GM23248 (cell line): ENCODE data around the gene ATP2B3. TPM values are rescaled to one million over a fixed set of nuclear protein-coding genes. Genes with fewer than 3 reads are reported as not detected.

Experiments used
- DNase-seq: peaks from one replicate; pipeline ENCODE4 v3.0.0-alpha.2; 2015
- H2AFZ ChIP-seq: fragments of 200-600 bp; sonication (generic); 2 replicates; pipeline ENCODE4 v1.6.1; 2016; ENCODE audit warnings: antibody characterized with exemption
- H3F3A ChIP-seq: fragments of 200-600 bp; sonication (generic); 2 replicates; pipeline ENCODE4 v1.6.1; 2016; ENCODE audit warnings: mild to moderate bottlenecking, antibody characterized with exemption, mixed run types; ENCODE audit not compliant: insufficient read depth
- H3K27ac ChIP-seq: fragments of 200-600 bp; sonication (generic); 2 replicates; pipeline ENCODE4 v1.5.1; 2016; ENCODE audit warnings: mild to moderate bottlenecking
- H3K27me3 ChIP-seq: fragments of 200-600 bp; sonication (generic); replicated peaks from 2 replicates; pipeline ENCODE4 v1.6.1; 2016; ENCODE audit warnings: mild to moderate bottlenecking; ENCODE audit not compliant: insufficient read depth
- H3K36me3 ChIP-seq: fragments of 200-600 bp; sonication (generic); 2 replicates; pipeline ENCODE4 v1.6.1; 2016; ENCODE audit warnings: low read depth, mild to moderate bottlenecking
- H3K4me1 ChIP-seq: fragments of 200-600 bp; sonication (generic); 2 replicates; pipeline ENCODE4 v1.6.1; 2016; ENCODE audit warnings: mild to moderate bottlenecking; ENCODE audit not compliant: insufficient read depth
- H3K4me2 ChIP-seq: fragments of 200-600 bp; sonication (generic); one replicate; pipeline ENCODE4 v1.6.1; 2016; ENCODE audit warnings: mild to moderate bottlenecking; ENCODE audit not compliant: unreplicated experiment
- H3K4me3 ChIP-seq: fragments of 200-600 bp; sonication (generic); 2 replicates; pipeline ENCODE4 v1.5.1; 2016; ENCODE audit warnings: mild to moderate bottlenecking
- H3K79me2 ChIP-seq: fragments of 200-600 bp; sonication (generic); 2 replicates; pipeline ENCODE4 v1.6.1; 2016; ENCODE audit warnings: mild to moderate bottlenecking; ENCODE audit not compliant: insufficient read depth
- H3K9ac ChIP-seq: fragments of 200-600 bp; sonication (generic); 2 replicates; pipeline ENCODE4 v1.6.1; 2016; ENCODE audit warnings: mild to moderate bottlenecking
- H3K9me2 ChIP-seq: fragments of 200-600 bp; sonication (generic); 2 replicates; pipeline ENCODE4 v1.6.1; 2016; ENCODE audit warnings: mixed run types, mild to moderate bottlenecking, moderate library complexity; ENCODE audit not compliant: insufficient read depth
- H3K9me3 ChIP-seq: fragments of 200-600 bp; sonication (generic); one replicate; pipeline ENCODE4 v1.6.1; 2017; ENCODE audit warnings: low read depth
- H4K20me1 ChIP-seq: fragments of 200-600 bp; sonication (generic); 2 replicates; pipeline ENCODE4 v1.6.0; 2016; ENCODE audit not compliant: insufficient read depth
- EZH2 ChIP-seq: fragments of 200-600 bp; sonication (generic); IDR thresholded peaks from 2 replicates; pipeline ENCODE4 v1.6.1; 2018; ENCODE audit warnings: antibody characterized with exemption, mild to moderate bottlenecking; ENCODE audit not compliant: insufficient read depth, poor library complexity, severe bottlenecking
- EZH2phosphoT487 ChIP-seq: fragments of 200-600 bp; sonication (generic); IDR thresholded peaks from 2 replicates; pipeline ENCODE4 v1.6.1; 2018; ENCODE audit warnings: antibody characterized with exemption, moderate library complexity, mild to moderate bottlenecking, low read depth; ENCODE audit not compliant: insufficient read depth
- WGBS, 2 experiments: methylation state at CpG; one replicate each; pipeline ENCODE4 v1.1.6; 2015 to 2017; ENCODE audit warnings: low lambda C conversion rate in 2 of 2, low coverage in 1 of 2; ENCODE audit errors: missing lambda C conversion rate in 2 of 2; 5-methylcytosine and 5-hydroxymethylcytosine counted together
- in situ Hi-C: fragments of 300-500 bp; cut with MboI; formaldehyde crosslinking; loops from 2 replicates; pipeline ENCODE4 v1.15.0; 2020
- polyA plus RNA-seq: library from polyadenylated mRNA; unstranded; fragments of >200 nt; fragmentation: Nextera tagmentation; extraction: Ambion mirVana; gene quantifications from 2 replicates; pipeline ENCODE4 v1.2.1, GENCODE V29; 2016
- total RNA-seq: library from RNA; depleted of rRNA; stranded (reverse); fragments of >200 nt; shearing (Covaris generic); gene quantifications from 2 replicates; pipeline ENCODE4 v1.2.3, GENCODE V29; 2014

The ATP2B3 gene
- total and polyA plus RNA-seq, 2 experiments from 2014 or later, result not detected

DNA sequence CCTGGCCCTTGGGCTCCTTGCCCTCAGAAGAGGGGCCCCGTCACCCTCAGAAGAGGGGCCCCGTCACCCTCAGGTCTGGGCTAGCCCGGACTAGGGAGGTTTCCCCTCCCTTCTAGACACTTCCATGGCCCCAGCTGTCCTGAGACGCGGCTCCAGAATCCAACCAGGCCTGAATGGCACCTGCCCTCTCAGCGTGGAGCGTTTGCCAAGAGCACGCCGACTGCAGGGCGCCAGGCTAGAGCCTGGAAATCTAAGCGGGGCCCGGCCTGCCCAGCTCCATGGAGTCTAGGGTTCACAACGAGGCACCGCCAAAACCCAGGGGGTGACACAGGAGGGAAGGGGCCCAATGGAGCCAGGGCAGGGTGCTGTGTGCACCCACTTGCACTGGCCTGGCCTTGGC lies 7.8 kb upstream of the ATP2B3 start:
- Histone ChIP-seq H3F3A (peaks cover 4% of the 10 kb centered on the region; the same call in 1 of the 2 replicates), H4K20me1 (no peaks in the 10 kb centered on the region), H3K9me2 (no peaks in the 10 kb centered on the region), H3K79me2 (no peaks in the 10 kb centered on the region), H3K4me3 (no peak overlapping the region), H3K36me3 (no peaks in the 10 kb centered on the region), H3K27me3 (no peaks in the 10 kb centered on the region), H3K4me1 (no peaks in the 10 kb centered on the region), H3K27ac (no peak overlapping the region), H3K9me3 (no peaks in the 10 kb centered on the region), H2AFZ (no peak overlapping the region), H3K9ac (no peak overlapping the region), H3K4me2 (no peak overlapping the region)
- in situ Hi-C loops, result no loop called here
- DNase-seq, result no peak
- TF ChIP-seq EZH2phosphoT487 (no peak), EZH2 (no peak)
- 75% methylated on average over 10 of the region's 14 CpGs; no CpG with 5 or more reads in 1 of the 2 experiments for WGBS, 2 experiments

DNA sequence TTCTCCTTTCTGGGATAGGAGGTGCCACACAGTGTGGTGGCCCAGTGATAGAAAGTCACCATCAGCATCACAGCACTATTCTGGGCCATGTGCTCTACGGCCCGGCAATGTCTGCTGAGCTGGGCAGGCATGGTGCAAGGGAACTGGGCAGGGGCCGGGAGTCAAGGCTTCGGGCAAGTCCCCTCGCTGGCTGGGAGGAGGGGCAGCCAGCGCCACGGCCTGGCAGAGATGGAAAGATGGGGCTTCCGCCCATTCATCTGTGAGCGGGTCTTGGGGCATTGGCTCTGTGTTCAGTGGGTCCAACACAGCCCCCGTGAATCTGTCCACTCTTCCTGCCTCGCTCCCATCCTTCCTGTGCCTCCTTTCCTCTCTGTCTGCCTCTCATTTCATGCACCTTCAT lies 7.1 kb upstream of the ATP2B3 start:
- no peaks in the 10 kb centered on the region for H3K36me3 ChIP-seq
- H4K20me1 ChIP-seq, result no peaks in the 10 kb centered on the region
- H3K4me2 ChIP-seq, result no peak overlapping the region
- no peak overlapping the region for H3K9ac ChIP-seq
- H3K27ac ChIP-seq, result no peak overlapping the region
- H3K27me3 ChIP-seq, result no peaks in the 10 kb centered on the region
- H3K9me3 ChIP-seq, result no peaks in the 10 kb centered on the region
- no peak overlapping the region for H2AFZ ChIP-seq
- H3K4me1 ChIP-seq, result no peaks in the 10 kb centered on the region
- no peak for DNase-seq
- no peaks in the 10 kb centered on the region for H3K79me2 ChIP-seq
- 14 to 39% methylated on average over 8 to 11 of the region's 11 CpGs for WGBS, 2 experiments
- H3F3A ChIP-seq, result peaks cover 4% of the 10 kb centered on the region; the same call in 1 of the 2 replicates
- H3K9me2 ChIP-seq, result no peaks in the 10 kb centered on the region
- H3K4me3 ChIP-seq, result no peak overlapping the region
- in situ Hi-C loops, result no loop called here
- TF ChIP-seq EZH2phosphoT487, result no peak

DNA sequence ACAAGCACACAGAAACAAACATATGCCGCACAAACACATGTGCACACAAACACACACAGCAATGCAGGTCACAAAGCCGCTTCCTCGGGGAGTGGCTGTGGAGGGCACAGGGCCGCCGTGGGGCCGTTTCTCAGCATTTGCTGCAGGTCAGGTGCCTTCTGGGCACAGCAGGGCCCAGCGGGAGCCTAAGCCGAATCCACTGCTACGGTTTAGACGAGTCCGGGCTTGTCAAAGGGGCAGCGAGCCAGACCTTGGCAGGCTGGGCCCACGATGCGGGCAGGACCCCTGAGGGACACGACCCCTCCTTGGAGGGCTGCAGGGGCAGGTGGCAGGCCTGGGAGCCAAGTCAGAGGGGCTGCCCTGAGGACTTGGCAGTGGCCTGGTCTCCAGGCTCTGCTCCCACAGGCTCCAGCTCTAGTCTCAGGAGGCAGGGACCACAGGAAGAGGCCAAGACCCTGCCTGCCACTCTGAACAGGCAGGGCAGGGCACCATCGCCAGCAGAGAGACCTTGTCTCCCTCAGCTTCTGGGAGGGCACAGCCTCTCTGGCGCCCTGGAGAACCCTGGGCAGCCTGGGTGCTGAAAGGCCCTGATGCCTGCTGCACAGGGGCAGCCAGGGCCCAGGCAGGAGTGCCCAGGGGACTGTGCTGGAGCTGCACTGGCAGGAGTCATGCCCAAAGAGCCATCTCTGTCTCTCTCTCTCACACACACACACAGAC lies 5.5 kb upstream of the ATP2B3 start:
- no peak overlapping the region for H3K27ac ChIP-seq
- TF ChIP-seq EZH2phosphoT487 (no peak), EZH2 (no peak)
- H3K79me2 ChIP-seq, result no peaks in the 10 kb centered on the region
- no peaks in the 10 kb centered on the region for H4K20me1 ChIP-seq
- in situ Hi-C loops, result no loop called here
- H3K9me2 ChIP-seq, result no peaks in the 10 kb centered on the region
- H3K4me2 ChIP-seq, result no peak overlapping the region
- H3K9ac ChIP-seq, result no peak overlapping the region
- no peaks in the 10 kb centered on the region for H3K27me3 ChIP-seq
- H3K9me3 ChIP-seq, result no peaks in the 10 kb centered on the region
- no peak overlapping the region for H3K4me3 ChIP-seq
- H2AFZ ChIP-seq, result no peak overlapping the region
- peaks cover 4% of the 10 kb centered on the region; the same call in 1 of the 2 replicates for H3F3A ChIP-seq
- no peak for DNase-seq
- no peaks in the 10 kb centered on the region for H3K36me3 ChIP-seq
- H3K4me1 ChIP-seq, result no peaks in the 10 kb centered on the region
- 37 to 71% methylated on average over 5 to 7 of the region's 17 CpGs for WGBS, 2 experiments

DNA sequence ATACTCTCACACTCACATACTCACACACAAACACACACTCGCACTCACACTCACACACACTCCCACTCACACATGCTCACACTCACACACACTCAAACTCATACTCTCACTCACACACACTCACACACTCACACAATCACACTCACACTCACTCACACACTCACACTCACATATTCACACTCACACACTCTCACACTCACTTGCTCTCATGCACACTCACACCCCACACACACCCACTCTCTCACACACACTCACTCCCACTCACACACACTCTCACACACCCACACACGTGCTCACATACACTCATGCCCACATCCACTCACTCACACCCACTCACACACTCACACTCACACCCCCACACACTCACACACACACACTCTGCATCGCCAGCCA lies 4.9 kb upstream of the ATP2B3 start:
- WGBS, 2 experiments, result 38 to 60% methylated on average over 2 to 3 of the region's 3 CpGs
- in situ Hi-C loops, result no loop called here
- TF ChIP-seq EZH2phosphoT487 (no peak), EZH2 (no peak)
- Histone ChIP-seq H3K4me3 (no peak overlapping the region), H3F3A (peaks cover 4% of the 10 kb centered on the region; the same call in 1 of the 2 replicates), H3K4me2 (no peak overlapping the region), H4K20me1 (no peaks in the 10 kb centered on the region), H3K79me2 (no peaks in the 10 kb centered on the region), H3K9me3 (no peaks in the 10 kb centered on the region), H2AFZ (no peak overlapping the region), H3K27me3 (no peaks in the 10 kb centered on the region), H3K9ac (no peak overlapping the region), H3K4me1 (no peaks in the 10 kb centered on the region), H3K36me3 (no peaks in the 10 kb centered on the region), H3K9me2 (no peaks in the 10 kb centered on the region), H3K27ac (no peak overlapping the region)
- DNase-seq, result no peak

DNA sequence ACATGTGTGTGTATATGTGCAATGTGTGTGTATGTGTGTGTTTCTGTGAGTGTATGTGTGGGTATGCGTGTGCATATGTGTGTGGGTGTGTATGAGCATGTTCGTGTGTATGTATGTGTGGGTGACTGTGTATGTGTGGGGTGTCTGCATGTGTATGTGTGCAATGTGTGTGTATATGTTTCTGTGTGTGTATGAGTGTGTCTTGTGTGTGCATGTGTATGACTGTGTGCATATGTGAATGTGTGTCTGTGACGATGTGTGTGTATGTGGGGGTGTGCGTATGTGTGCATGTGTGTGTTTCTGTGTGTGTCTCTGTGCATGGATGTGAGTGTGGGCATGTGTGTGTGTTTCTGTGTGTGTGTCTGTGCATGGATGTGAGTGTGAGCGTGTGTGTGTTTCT lies 4.2 kb upstream of the ATP2B3 start:
- Histone ChIP-seq H3K36me3 (no peaks in the 10 kb centered on the region), H3K4me3 (no peak overlapping the region), H3K4me1 (no peaks in the 10 kb centered on the region), H3F3A (no peaks in the 10 kb centered on the region), H3K27me3 (no peaks in the 10 kb centered on the region), H2AFZ (no peak overlapping the region), H3K4me2 (no peak overlapping the region), H3K9me3 (no peaks in the 10 kb centered on the region), H3K9me2 (no peaks in the 10 kb centered on the region), H3K27ac (no peak overlapping the region), H3K79me2 (no peaks in the 10 kb centered on the region), H3K9ac (no peak overlapping the region), H4K20me1 (no peaks in the 10 kb centered on the region)
- TF ChIP-seq EZH2phosphoT487 (no peak), EZH2 (no peak)
- in situ Hi-C loops, result no loop called here
- WGBS, 2 experiments, result 28 to 50% methylated on average over 2 to 4 of the region's 5 CpGs
- no peak for DNase-seq
